Measurements from ENCODE around the gene CCDC33. TPM values are rescaled to one million over a fixed set of nuclear protein-coding genes. Genes with fewer than 3 reads are reported as not detected.

The CCDC33 gene
- total RNA-seq, 4 donors from 2014 or later = not detected

GRCh38 chr15:74261685-74262084, 25.6 kb downstream of the CCDC33 start:
- Histone ChIP-seq H3K4me1 (no peaks in the 10 kb centered on the region), H3K4me3 (no peak overlapping the region), H3K27me3 (peaks cover 0 to 78% (median 0%) of the 10 kb centered on the region in 4 donors), H3K27ac (replicated peaks in 1 of 4) (no peak overlapping the region), H3K9me3 (no peaks in the 10 kb centered on the region), H3K36me3 (no peaks in the 10 kb centered on the region)
- TF ChIP-seq POLR2AphosphoS5 (IDR thresholded peaks at IDR 0.05) = no peak
- TF ChIP-seq CTCF (IDR thresholded peaks at IDR 0.05) = no peak
- TF ChIP-seq EP300 (IDR thresholded peaks at IDR 0.05) = no peak
- no peak for TF ChIP-seq POLR2A (IDR thresholded peaks at IDR 0.05; ENCODE audit: low read depth)
- intact Hi-C loops (cut with DNase I) = no loop called here
- 90% methylated on average over 5 of the region's 8 CpGs for WGBS
- DNase-seq (ENCODE audit: extremely low spot score) = no peak

GRCh38 chr15:74262151-74262550, 26.0 kb downstream of the CCDC33 start:
- no peak overlapping the region for H3K4me3 ChIP-seq
- intact Hi-C loops (cut with DNase I) = no loop called here
- no peaks in the 10 kb centered on the region for H3K9me3 ChIP-seq
- H3K36me3 ChIP-seq = no peaks in the 10 kb centered on the region
- H3K27me3 ChIP-seq = peaks cover 0 to 80% (median 0%) of the 10 kb centered on the region in 4 donors
- H3K4me1 ChIP-seq = no peaks in the 10 kb centered on the region
- H3K27ac ChIP-seq (replicated peaks in 1 of 4) = no peak overlapping the region
- TF ChIP-seq POLR2AphosphoS5 (IDR thresholded peaks at IDR 0.05) = no peak
- no peak for TF ChIP-seq EP300 (IDR thresholded peaks at IDR 0.05)
- no peak for DNase-seq (ENCODE audit: extremely low spot score)
- WGBS = 71% methylated on average over 2 of the region's 2 CpGs

- no peak for TF ChIP-seq POLR2AphosphoS5 (IDR thresholded peaks at IDR 0.05)
- TF ChIP-seq POLR2A (IDR thresholded peaks at IDR 0.05; ENCODE audit: low read depth) = no peak
- TF ChIP-seq CTCF (IDR thresholded peaks at IDR 0.05) = no peak
- TF ChIP-seq EP300 (IDR thresholded peaks at IDR 0.05) = no peak
- Histone ChIP-seq H3K4me1 (no peaks in the 10 kb centered on the region), H3K27ac (replicated peaks in 1 of 4) (no peak overlapping the region), H3K9me3 (no peaks in the 10 kb centered on the region), H3K4me3 (no peak overlapping the region), H3K27me3 (peaks cover 0 to 80% (median 0%) of the 10 kb centered on the region in 4 donors), H3K36me3 (no peaks in the 10 kb centered on the region)
- intact Hi-C loops (cut with DNase I) = no loop called here
- no peak for DNase-seq (ENCODE audit: extremely low spot score)
- 69% methylated on average over 5 of the region's 5 CpGs for WGBS
Observed at GRCh38 chr15:74262625-74263024, 26.5 kb downstream of the CCDC33 start.

- Histone ChIP-seq H3K27ac (replicated peaks in 1 of 4) (no peak overlapping the region), H3K4me3 (no peak overlapping the region), H3K36me3 (no peaks in the 10 kb centered on the region), H3K9me3 (no peaks in the 10 kb centered on the region), H3K27me3 (peaks cover 0 to 79% (median 0%) of the 10 kb centered on the region in 4 donors), H3K4me1 (no peaks in the 10 kb centered on the region)
- DNase-seq (ENCODE audit: extremely low spot score) = no peak
- no peak for TF ChIP-seq CTCF (IDR thresholded peaks at IDR 0.05)
- TF ChIP-seq POLR2A (IDR thresholded peaks at IDR 0.05; ENCODE audit: low read depth) = no peak
- no peak for TF ChIP-seq EP300 (IDR thresholded peaks at IDR 0.05)
- no peak for TF ChIP-seq POLR2AphosphoS5 (IDR thresholded peaks at IDR 0.05)
- WGBS = 50% methylated on average over 3 of the region's 5 CpGs
- intact Hi-C loops (cut with DNase I) = no loop called here
Observed at GRCh38 chr15:74263466-74263865, 27.3 kb downstream of the CCDC33 start.

- H3K27me3 ChIP-seq = peaks cover 0 to 79% (median 0%) of the 10 kb centered on the region in 4 donors
- WGBS = 34% methylated on average over 6 of the region's 6 CpGs
- no peaks in the 10 kb centered on the region for H3K9me3 ChIP-seq
- no peak overlapping the region for H3K4me3 ChIP-seq
- intact Hi-C loops (cut with DNase I) = no loop called here
- H3K36me3 ChIP-seq = no peaks in the 10 kb centered on the region
- H3K4me1 ChIP-seq = no peaks in the 10 kb centered on the region
- H3K27ac ChIP-seq (replicated peaks in 1 of 4) = no peak overlapping the region
- no peak for DNase-seq (ENCODE audit: extremely low spot score)
- no peak for TF ChIP-seq POLR2A (IDR thresholded peaks at IDR 0.05; ENCODE audit: low read depth)
- no peak for TF ChIP-seq EP300 (IDR thresholded peaks at IDR 0.05)
- no peak for TF ChIP-seq CTCF (IDR thresholded peaks at IDR 0.05)
- TF ChIP-seq POLR2AphosphoS5 (IDR thresholded peaks at IDR 0.05) = no peak
Observed at GRCh38 chr15:74264081-74264501, 28.0 kb downstream of the CCDC33 start.
